WTC11 (cell line): Measurements from ENCODE around the gene IRAK4.

Experiments
- CTCF ChIP-seq: fragments of 200-600 bp; IDR thresholded peaks from 2 replicates; pipeline ENCODE4 v1.8.0; 2022; ENCODE audit warnings: antibody characterized with exemption
- JUN ChIP-seq: sonication (generic); formaldehyde crosslinking; IDR thresholded peaks from 2 replicates; pipeline ENCODE4 v1.8.0; 2023; ENCODE audit warnings: mild to moderate bottlenecking, missing genetic modification reagents
- MAX ChIP-seq: sonication (generic); formaldehyde crosslinking; IDR thresholded peaks from 2 replicates; pipeline ENCODE4 v1.8.0; 2022; ENCODE audit warnings: mild to moderate bottlenecking, missing genetic modification reagents
- NFATC4 ChIP-seq: fragments of 250-450 bp; sonication (Bioruptor Pico); IDR thresholded peaks from 2 replicates; pipeline ENCODE4 v1.9.0; 2021; ENCODE audit warnings: mild to moderate bottlenecking
- PRDM15 ChIP-seq: sonication (generic); formaldehyde crosslinking; IDR thresholded peaks from 2 replicates; pipeline ENCODE4 v1.8.0; 2022; ENCODE audit warnings: missing genetic modification reagents
- ZBTB21 ChIP-seq: sonication (generic); formaldehyde crosslinking; IDR thresholded peaks from 2 replicates; pipeline ENCODE4 v1.8.1; 2023; ENCODE audit warnings: mild to moderate bottlenecking, missing genetic modification reagents, borderline replicate concordance

- no peak for TF ChIP-seq NFATC4
- no peak for TF ChIP-seq MAX (CRISPR knock-in tag)
- no peak for TF ChIP-seq JUN
- no peak for TF ChIP-seq ZBTB21 (CRISPR knock-in tag)
- no peak for TF ChIP-seq CTCF
- TF ChIP-seq PRDM15 (CRISPR knock-in tag): no peak
Observed at GRCh38 chr12:43786899-43787693, 28.3 kb downstream of the IRAK4 start.
